Activated CD4-positive, alpha-beta memory T cell treated with anti-CD3 and anti-CD28 coated beads for 36 hours (primary cell): ENCODE measurements around the gene TAOK2. TPM values are rescaled to one million over a fixed set of nuclear protein-coding genes. Genes with fewer than 3 reads are reported as not detected.

ENCODE experiments used
- CTCF ChIA-PET: fragments of 350-600 bp; sonication (Branson Sonifier 250); formaldehyde crosslinking; loops from one replicate; lab custom pipeline; 2021; ENCODE audit warnings: antibody characterized with exemption, inconsistent platforms; lab: Charles Lee
- POLR2A ChIA-PET: fragments of 350-600 bp; sonication (Branson Sonifier 250); formaldehyde crosslinking; loops from one replicate; lab custom pipeline; 2021; ENCODE audit warnings: antibody characterized with exemption; lab: Charles Lee
- DNase-seq: peaks from one replicate; pipeline ENCODE4 v3.0.0-alpha.2; 2020
- H3K27ac Mint-ChIP-seq: one replicate; pipeline ENCODE4 v1.8.0; 2021; ENCODE audit warnings: mixed read lengths
- H3K27me3 Mint-ChIP-seq: one replicate; pipeline ENCODE4 v1.8.0; 2021; ENCODE audit warnings: mixed read lengths
- H3K36me3 Mint-ChIP-seq: one replicate; pipeline ENCODE4 v1.8.0; 2021; ENCODE audit warnings: mixed read lengths
- H3K4me1 Mint-ChIP-seq: one replicate; pipeline ENCODE4 v1.8.0; 2021; ENCODE audit warnings: low read depth, mixed read lengths
- H3K4me3 Mint-ChIP-seq: one replicate; pipeline ENCODE4 v1.8.0; 2021; ENCODE audit warnings: mild to moderate bottlenecking, mixed read lengths
- H3K9me3 Mint-ChIP-seq: one replicate; pipeline ENCODE4 v1.8.0; 2021; ENCODE audit warnings: mixed read lengths
- intact Hi-C: fragments of 100-400 bp; cut with micrococcal nuclease; formaldehyde crosslinking; loops from one replicate; pipeline ENCODE4 v1.15.1; 2023
- total RNA-seq, 2 experiments: library from RNA; stranded (reverse); gene quantifications; one replicate each; pipeline ENCODE4 v1.2.3, GENCODE V29; 2021

TAOK2 gene
- total RNA-seq, 2 experiments from 2014 or later = 27.2 to 28.2 TPM

- intact Hi-C loops = loop anchor here (1.0 to 5.0 kb wide), 4 partner anchors 24 to 190 kb away; partner anchors contain the start of genes KCTD13, MAZ, TAOK2 and TMEM219
- Mint-ChIP-seq H3K36me3 (peaks cover 26% of the 10 kb centered on the region), H3K4me3 (peak overlapping the region; percentile 99), H3K27me3 (no peaks in the 10 kb centered on the region), H3K4me1 (peaks cover 33% of the 10 kb centered on the region), H3K9me3 (no peaks in the 10 kb centered on the region), H3K27ac (peak overlapping the region; percentile 99)
- POLR2A ChIA-PET = interaction anchor here (0.8 to 2.6 kb wide), 5 partner anchors 8 to 71 kb away, joined by 3 to 16 read pairs (median 7); partner anchors contain the start of genes KCTD13 and TAOK2
- no peak for DNase-seq
- CTCF ChIA-PET = interaction anchor here (0.6 to 2.3 kb wide), 6 partner anchors 9 to 296 kb away, joined by 3 to 9 read pairs (median 4); no protein-coding TSS in a partner anchor
Observed at GRCh38 chr16:29996766-29997250, 23.1 kb downstream of the TAOK2 start.

DNA sequence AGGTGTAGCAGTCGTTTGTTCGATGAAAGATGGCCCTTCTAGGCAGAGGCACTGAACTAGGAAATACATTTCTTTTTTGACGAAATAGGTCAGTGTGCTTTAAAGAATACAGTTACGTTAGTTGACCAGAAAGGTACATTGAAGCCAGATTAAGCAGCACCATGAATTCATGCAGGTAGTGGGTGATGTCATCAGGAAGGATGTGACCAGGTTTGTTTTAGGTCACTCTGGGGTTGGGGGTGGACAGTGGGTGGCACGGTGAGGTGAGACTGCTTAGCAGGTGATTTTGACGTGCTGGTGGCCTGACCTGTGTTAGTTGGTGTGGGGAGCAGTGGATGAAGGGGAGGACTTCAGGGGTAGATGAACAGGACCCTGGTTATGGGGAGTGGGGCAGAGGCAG lies 25.9 kb downstream of the TAOK2 start:
- Mint-ChIP-seq H3K27ac (no peak overlapping the region), H3K27me3 (no peaks in the 10 kb centered on the region), H3K9me3 (no peaks in the 10 kb centered on the region), H3K4me1 (peaks cover 22% of the 10 kb centered on the region), H3K4me3 (no peak overlapping the region), H3K36me3 (peaks cover 22% of the 10 kb centered on the region)
- DNase-seq = no peak
- ChIA-PET POLR2A (no interaction called here), CTCF (no interaction called here)
- intact Hi-C loops = loop anchor here (5.0 kb wide), 2 partner anchors 37 to 192 kb away; partner anchors contain the start of genes MAZ and TMEM219

- ChIA-PET POLR2A (no interaction called here), CTCF (no interaction called here)
- H3K4me1 Mint-ChIP-seq = peaks cover 17% of the 10 kb centered on the region
- H3K4me3 Mint-ChIP-seq = no peak overlapping the region
- H3K27ac Mint-ChIP-seq = no peak overlapping the region
- H3K36me3 Mint-ChIP-seq = peaks cover 16% of the 10 kb centered on the region
- intact Hi-C loops = no loop called here
- H3K27me3 Mint-ChIP-seq = no peaks in the 10 kb centered on the region
- H3K9me3 Mint-ChIP-seq = no peaks in the 10 kb centered on the region
- DNase-seq = no peak
Observed at GRCh38 chr16:30000735-30001631, 27.3 kb downstream of the TAOK2 start.

- ChIA-PET CTCF (interaction anchor here (1.6 to 2.1 kb wide), 3 partner anchors 30 to 302 kb away, joined by 3 to 8 read pairs (median 5); no protein-coding TSS in a partner anchor), POLR2A (no interaction called here)
- Mint-ChIP-seq H3K27me3 (no peaks in the 10 kb centered on the region), H3K27ac (no peak overlapping the region), H3K9me3 (no peaks in the 10 kb centered on the region), H3K4me3 (no peak overlapping the region), H3K4me1 (peaks cover 11% of the 10 kb centered on the region), H3K36me3 (peaks cover 11% of the 10 kb centered on the region)
- DNase-seq = no peak
- intact Hi-C loops = no loop called here
Observed at GRCh38 chr16:30002614-30003346, 29.1 kb downstream of the TAOK2 start.

DNA sequence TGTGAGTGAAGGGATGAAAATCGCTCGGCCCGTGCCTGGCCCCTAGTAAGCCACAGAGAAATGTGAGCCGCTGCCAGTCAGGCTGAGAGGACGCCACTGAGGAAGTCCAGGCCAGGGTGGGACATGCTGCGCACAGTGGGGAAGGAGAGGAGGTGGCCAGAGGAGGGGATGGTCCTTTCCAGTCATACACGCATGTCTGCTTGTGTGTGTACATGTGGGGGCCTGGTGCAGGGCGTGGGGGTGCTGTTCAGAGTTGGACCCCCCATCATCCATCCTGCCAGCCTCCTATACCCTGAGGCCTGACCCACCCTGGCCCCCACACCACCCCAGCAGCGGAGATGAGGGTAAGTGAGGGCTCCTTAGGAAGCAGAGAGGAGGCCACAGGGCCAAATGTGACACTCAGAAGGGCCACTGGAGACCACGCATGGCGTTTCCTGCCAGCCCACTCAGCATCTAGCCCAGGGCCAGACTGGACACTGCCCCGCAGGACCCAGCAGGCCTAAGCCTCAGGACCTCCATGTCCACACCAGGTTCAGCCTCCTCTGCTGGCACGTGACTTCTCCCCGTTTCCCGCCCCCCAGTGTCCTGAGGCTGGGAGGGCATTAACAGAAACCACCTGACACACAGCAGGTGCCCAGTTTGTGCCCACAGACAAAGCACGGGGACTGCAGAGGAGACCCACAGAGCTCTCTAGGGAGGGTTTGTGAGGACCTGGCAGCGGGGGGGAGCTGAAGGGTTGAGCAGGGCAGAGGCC lies 30.2 kb downstream of the TAOK2 start:
- DNase-seq = no peak
- Mint-ChIP-seq H3K36me3 (peaks cover 5% of the 10 kb centered on the region), H3K9me3 (no peaks in the 10 kb centered on the region), H3K27me3 (peaks cover 3% of the 10 kb centered on the region), H3K4me1 (peaks cover 6% of the 10 kb centered on the region), H3K4me3 (no peak overlapping the region), H3K27ac (no peak overlapping the region)
- ChIA-PET POLR2A (interaction anchor here (1.1 to 2.2 kb wide), 2 partner anchors 7 to 9 kb away, joined by 3 to 7 read pairs; partner anchors contain the start of genes HIRIP3 and INO80E), CTCF (interaction anchor here (0.9 to 2.1 kb wide), 6 partner anchors 14 to 303 kb away, joined by 3 to 8 read pairs (median 4); partner anchors contain the start of genes KCTD13 and TLCD3B)
- intact Hi-C loops = no loop called here

DNA sequence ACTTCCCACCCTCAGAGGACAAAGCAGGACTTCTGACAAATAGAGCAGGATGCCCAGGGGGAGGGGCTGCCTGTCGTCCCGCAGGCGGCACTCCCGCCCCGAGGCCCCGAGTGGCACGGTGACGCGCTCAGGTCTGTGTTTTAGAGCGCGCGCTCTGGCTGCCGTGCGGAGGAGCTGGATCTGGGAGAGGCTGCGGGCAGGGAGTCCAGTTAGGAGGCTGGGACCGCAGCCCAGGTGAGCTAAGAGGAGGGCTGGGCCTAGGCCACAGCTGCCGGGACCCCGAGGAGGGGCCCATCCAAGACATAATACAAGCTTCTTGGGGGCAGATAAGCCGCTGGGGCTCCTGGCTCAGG lies 30.7 kb downstream of the TAOK2 start:
- ChIA-PET POLR2A (interaction anchor here (1.1 to 2.2 kb wide), 2 partner anchors 8 to 9 kb away, joined by 3 to 7 read pairs; partner anchors contain the start of genes HIRIP3 and INO80E), CTCF (interaction anchor here (0.9 to 2.1 kb wide), 5 partner anchors 14 to 304 kb away, joined by 3 to 8 read pairs (median 5); partner anchors contain the start of genes KCTD13 and TLCD3B)
- no peak overlapping the region for H3K4me3 Mint-ChIP-seq
- no peaks in the 10 kb centered on the region for H3K9me3 Mint-ChIP-seq
- intact Hi-C loops = no loop called here
- peaks cover 4% of the 10 kb centered on the region for H3K4me1 Mint-ChIP-seq
- H3K27ac Mint-ChIP-seq = no peak overlapping the region
- H3K27me3 Mint-ChIP-seq = peaks cover 8% of the 10 kb centered on the region
- no peak for DNase-seq
- H3K36me3 Mint-ChIP-seq = no peaks in the 10 kb centered on the region

DNA sequence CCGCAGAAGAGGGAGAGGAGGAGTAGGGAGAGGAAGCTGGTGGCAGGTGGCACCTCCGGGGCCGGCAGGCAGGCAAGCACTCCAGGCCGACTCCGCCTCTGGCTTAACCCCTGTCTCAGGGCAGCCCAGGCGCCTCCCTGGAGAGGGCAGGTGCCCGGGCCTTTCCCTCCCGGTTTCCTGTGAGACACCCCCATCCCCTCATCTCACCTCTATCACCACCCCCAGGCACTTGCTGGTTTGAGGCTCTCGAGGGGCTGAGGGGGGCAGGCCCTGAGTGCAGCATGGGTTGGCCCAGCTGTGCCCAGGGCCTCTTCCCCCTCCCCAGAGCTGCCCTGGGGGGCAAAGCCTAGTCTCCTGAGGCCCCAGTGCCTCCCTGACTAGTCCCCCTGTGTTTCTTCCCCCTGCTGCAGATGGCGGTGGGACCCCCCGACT lies 31.2 kb downstream of the TAOK2 start:
- intact Hi-C loops = no loop called here
- Mint-ChIP-seq H3K27me3 (peaks cover 11% of the 10 kb centered on the region), H3K27ac (no peak overlapping the region), H3K4me1 (peaks cover 2% of the 10 kb centered on the region), H3K4me3 (no peak overlapping the region), H3K9me3 (no peaks in the 10 kb centered on the region), H3K36me3 (no peaks in the 10 kb centered on the region)
- DNase-seq = no peak
- CTCF ChIA-PET = interaction anchor here (0.9 to 2.1 kb wide), 7 partner anchors 8 to 304 kb away, joined by 3 to 9 read pairs (median 5); partner anchors contain the start of genes HIRIP3, INO80E, KCTD13 and TLCD3B
- POLR2A ChIA-PET = interaction anchor here (1.1 to 2.2 kb wide), 2 partner anchors 8 to 10 kb away, joined by 3 to 7 read pairs; partner anchors contain the start of genes HIRIP3 and INO80E

DNA sequence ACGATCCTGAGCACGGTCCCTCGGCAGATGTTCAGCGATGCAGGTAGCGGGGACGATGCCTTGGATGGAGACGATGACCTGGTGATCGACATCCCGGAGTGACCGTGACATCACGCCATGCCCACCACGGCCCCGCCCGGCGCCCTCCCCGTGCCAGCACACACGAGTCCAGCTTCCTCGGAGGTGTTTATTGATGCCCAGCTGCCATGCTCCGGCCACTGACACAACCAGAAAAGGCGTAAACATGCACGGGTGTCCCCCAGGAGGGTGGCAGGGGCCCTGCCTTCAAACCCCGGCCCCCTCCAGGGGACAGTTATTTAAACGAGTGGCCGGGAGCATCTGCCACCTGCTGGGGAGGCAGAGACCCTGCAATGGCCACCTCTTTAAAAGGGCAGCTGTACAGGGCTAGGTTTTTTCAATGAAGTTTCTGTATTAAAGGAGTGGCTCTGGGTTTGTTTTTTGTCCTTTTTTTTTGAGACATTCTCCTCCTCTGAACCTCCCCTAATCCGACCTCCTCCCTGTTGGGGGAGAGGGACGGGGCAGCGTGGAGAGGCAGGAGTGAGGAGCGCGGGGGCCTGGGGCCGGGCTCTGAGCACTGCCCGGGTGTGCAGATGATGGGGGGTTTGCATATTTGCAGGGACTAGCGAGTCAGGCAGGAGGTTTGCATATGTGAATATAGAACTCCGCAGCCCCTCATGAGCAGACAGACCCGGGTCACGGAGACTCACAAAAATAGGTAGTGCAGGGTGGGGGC lies 31.9 kb downstream of the TAOK2 start:
- ChIA-PET POLR2A (interaction anchor here (2.2 kb wide), 1 partner anchor 9 kb away, joined by 7 read pairs; the partner anchor contains the start of gene INO80E), CTCF (interaction anchor here (0.6 to 2.1 kb wide), 17 partner anchors 9 to 314 kb away, joined by 3 to 9 read pairs (median 3); partner anchors contain the start of genes HIRIP3, INO80E, PAGR1 and TLCD3B)
- Mint-ChIP-seq H3K4me3 (no peak overlapping the region), H3K4me1 (peaks cover 7% of the 10 kb centered on the region), H3K36me3 (no peaks in the 10 kb centered on the region), H3K9me3 (no peaks in the 10 kb centered on the region), H3K27ac (no peak overlapping the region), H3K27me3 (peaks cover 16% of the 10 kb centered on the region)
- DNase-seq = peak; percentile 40
- intact Hi-C loops = no loop called here

DNA sequence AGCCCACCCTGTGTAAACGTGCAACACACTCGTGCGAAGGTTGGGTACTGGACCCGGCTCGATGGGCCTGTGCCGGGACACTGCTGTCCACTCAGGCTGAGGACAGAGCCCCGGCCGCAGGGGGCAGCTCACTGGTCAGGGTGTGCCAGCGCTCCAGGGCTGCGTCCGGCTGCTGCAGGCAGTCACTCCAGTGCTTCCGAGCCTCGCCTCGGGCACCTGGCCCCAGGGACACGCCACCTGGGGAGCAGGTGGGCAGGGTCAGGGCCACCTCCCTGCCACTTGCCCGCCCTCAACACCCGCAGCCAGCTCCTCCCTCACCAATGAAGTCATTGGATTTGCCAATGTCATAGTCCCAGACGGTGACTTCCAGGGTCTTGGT lies 32.4 kb downstream of the TAOK2 start:
- ChIA-PET POLR2A (interaction anchor here (2.2 kb wide), 1 partner anchor 10 kb away, joined by 7 read pairs; the partner anchor contains the start of gene INO80E), CTCF (interaction anchor here (0.6 to 2.1 kb wide), 17 partner anchors 9 to 315 kb away, joined by 3 to 9 read pairs (median 3); partner anchors contain the start of genes HIRIP3, INO80E, PAGR1 and TLCD3B)
- intact Hi-C loops = no loop called here
- no peak for DNase-seq
- no peaks in the 10 kb centered on the region for H3K9me3 Mint-ChIP-seq
- H3K27ac Mint-ChIP-seq = no peak overlapping the region
- no peaks in the 10 kb centered on the region for H3K36me3 Mint-ChIP-seq
- H3K4me3 Mint-ChIP-seq = no peak overlapping the region
- peaks cover 9% of the 10 kb centered on the region for H3K4me1 Mint-ChIP-seq
- H3K27me3 Mint-ChIP-seq = peaks cover 17% of the 10 kb centered on the region

- no peak for DNase-seq
- Mint-ChIP-seq H3K27me3 (peaks cover 18% of the 10 kb centered on the region), H3K36me3 (no peaks in the 10 kb centered on the region), H3K27ac (no peak overlapping the region), H3K9me3 (no peaks in the 10 kb centered on the region), H3K4me3 (no peak overlapping the region), H3K4me1 (peaks cover 9% of the 10 kb centered on the region)
- ChIA-PET POLR2A (no interaction called here), CTCF (interaction anchor here (1.1 to 1.5 kb wide), 3 partner anchors 23 to 315 kb away, joined by 3 to 6 read pairs (median 3); no protein-coding TSS in a partner anchor)
- intact Hi-C loops = no loop called here
Observed at GRCh38 chr16:30006659-30007377, 33.1 kb downstream of the TAOK2 start.
